GM12892 (cell line): ENCODE results near the gene LBX2.

Source experiments
- POLR2A ChIP-seq: IDR thresholded peaks from 2 replicates; pipeline ENCODE4 v1.6.1; 2011; ENCODE audit warnings: low read depth, low read length, control low read depth
- POLR2AphosphoS5 ChIP-seq: IDR thresholded peaks from 2 replicates; pipeline ENCODE4 v1.6.1; 2011; ENCODE audit warnings: low read depth, low read length, control low read depth

GRCh38 chr2:74540291-74540690 is 40.9 kb upstream of the LBX2 start:
- TF ChIP-seq POLR2A (no peak), POLR2AphosphoS5 (0 out of 2 replicates have a peak, but pooled peaks have one; percentile 2)
